ENCODE data around the gene MTHFD1L.

The MTHFD1L gene

GRCh38 chr6:151092591-151092990 lies 227.1 kb downstream of the MTHFD1L start:
- TF ChIP-seq CTCF (IDR thresholded peaks at IDR 0.05; ENCODE audit: borderline replicate concordance, extremely low read depth, low read length, poor library complexity, severe bottlenecking) (no peak), EZH2 (IDR thresholded peaks at IDR 0.05; ENCODE audit: borderline replicate concordance, low read depth, low read length, severe bottlenecking) (no peak)
- H3K36me3 ChIP-seq (ENCODE audit: insufficient read depth, low read length), result peaks cover 80% of the 10 kb centered on the region
- no peaks in the 10 kb centered on the region for H4K20me1 ChIP-seq (ENCODE audit: insufficient read depth, low read length)
- H3K27ac ChIP-seq (ENCODE audit: low read length), result no peak overlapping the region
- H3K4me3 ChIP-seq (ENCODE audit: low read depth in 1 of 2, low read length in 2 of 2), result no peak overlapping the region
- no peaks in the 10 kb centered on the region for H3K27me3 ChIP-seq (ENCODE audit: insufficient read depth, low read length, poor library complexity)
- ATAC-seq (ENCODE audit: insufficient read depth, low read depth) (no peak), DNase-seq (no peak)
- no peaks in the 10 kb centered on the region for H3K79me2 ChIP-seq (ENCODE audit: insufficient read depth, low read length)
- H3K4me2 ChIP-seq (ENCODE audit: insufficient read depth, low read length), result no peak overlapping the region
- H3K9me3 ChIP-seq (ENCODE audit: insufficient read depth, low read length, severe bottlenecking), result no peaks in the 10 kb centered on the region
- H2AFZ ChIP-seq (ENCODE audit: low read depth, low read length), result no peak overlapping the region
- no peak overlapping the region for H3K9ac ChIP-seq (ENCODE audit: low read depth, low read length)
- H3K4me1 ChIP-seq (ENCODE audit: insufficient read depth, low read length), result no peaks in the 10 kb centered on the region

DNA sequence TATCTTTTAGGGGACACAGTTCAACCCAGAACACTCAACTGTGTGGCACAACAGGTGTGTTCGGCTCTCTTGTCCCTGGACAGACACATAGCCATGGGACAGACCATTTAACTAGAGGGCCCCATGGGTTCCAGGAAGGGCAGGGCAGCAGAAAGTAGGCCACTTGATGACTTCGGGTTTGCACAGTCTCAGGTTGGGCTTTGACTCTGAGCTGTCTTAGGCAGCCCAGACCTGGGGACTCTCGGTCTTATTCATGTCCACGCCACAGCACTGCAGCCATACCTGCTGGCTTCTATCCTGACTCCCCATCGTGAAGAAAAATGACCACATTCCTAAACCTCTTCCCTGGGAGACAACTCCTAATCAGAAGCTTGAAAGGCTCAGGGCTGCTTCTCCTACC lies 228.2 kb downstream of the MTHFD1L start:
- ATAC-seq (ENCODE audit: insufficient read depth, low read depth) (no peak), DNase-seq (no peak)
- Histone ChIP-seq H3K9ac (ENCODE audit: low read depth, low read length) (no peak overlapping the region), H3K4me2 (ENCODE audit: insufficient read depth, low read length) (no peak overlapping the region), H3K27me3 (ENCODE audit: insufficient read depth, low read length, poor library complexity) (no peaks in the 10 kb centered on the region), H3K36me3 (ENCODE audit: insufficient read depth, low read length) (peaks cover 81% of the 10 kb centered on the region), H4K20me1 (ENCODE audit: insufficient read depth, low read length) (no peaks in the 10 kb centered on the region), H3K4me3 (ENCODE audit: low read depth in 1 of 2, low read length in 2 of 2) (no peak overlapping the region), H3K4me1 (ENCODE audit: insufficient read depth, low read length) (no peaks in the 10 kb centered on the region), H3K79me2 (ENCODE audit: insufficient read depth, low read length) (no peaks in the 10 kb centered on the region), H3K9me3 (ENCODE audit: insufficient read depth, low read length, severe bottlenecking) (no peaks in the 10 kb centered on the region), H2AFZ (ENCODE audit: low read depth, low read length) (no peak overlapping the region), H3K27ac (ENCODE audit: low read length) (no peak overlapping the region)
- TF ChIP-seq EZH2 (IDR thresholded peaks at IDR 0.05; ENCODE audit: borderline replicate concordance, low read depth, low read length, severe bottlenecking) (no peak), CTCF (IDR thresholded peaks at IDR 0.05; ENCODE audit: borderline replicate concordance, extremely low read depth, low read length, poor library complexity, severe bottlenecking) (no peak)

- no peak overlapping the region for H2AFZ ChIP-seq (ENCODE audit: low read depth, low read length)
- H3K27ac ChIP-seq (ENCODE audit: low read length), result no peak overlapping the region
- ATAC-seq (ENCODE audit: insufficient read depth, low read depth) (no peak), DNase-seq (no peak)
- H3K9ac ChIP-seq (ENCODE audit: low read depth, low read length), result no peak overlapping the region
- peaks cover 68% of the 10 kb centered on the region for H3K36me3 ChIP-seq (ENCODE audit: insufficient read depth, low read length)
- no peaks in the 10 kb centered on the region for H4K20me1 ChIP-seq (ENCODE audit: insufficient read depth, low read length)
- no peak overlapping the region for H3K4me3 ChIP-seq (ENCODE audit: low read depth in 1 of 2, low read length in 2 of 2)
- TF ChIP-seq CTCF (IDR thresholded peaks at IDR 0.05; ENCODE audit: borderline replicate concordance, extremely low read depth, low read length, poor library complexity, severe bottlenecking) (no peak), EZH2 (IDR thresholded peaks at IDR 0.05; ENCODE audit: borderline replicate concordance, low read depth, low read length, severe bottlenecking) (no peak)
- no peak overlapping the region for H3K4me2 ChIP-seq (ENCODE audit: insufficient read depth, low read length)
- no peaks in the 10 kb centered on the region for H3K79me2 ChIP-seq (ENCODE audit: insufficient read depth, low read length)
- H3K27me3 ChIP-seq (ENCODE audit: insufficient read depth, low read length, poor library complexity), result no peaks in the 10 kb centered on the region
- H3K4me1 ChIP-seq (ENCODE audit: insufficient read depth, low read length), result no peaks in the 10 kb centered on the region
- no peaks in the 10 kb centered on the region for H3K9me3 ChIP-seq (ENCODE audit: insufficient read depth, low read length, severe bottlenecking)
Observed at GRCh38 chr6:151095538-151096254, 230.2 kb downstream of the MTHFD1L start.

All from DND-41 (cell line).